Measurements from ENCODE around the gene CLOCK. TPM values are rescaled to one million over a fixed set of nuclear protein-coding genes. Genes with fewer than 3 reads are reported as not detected.

CLOCK gene
- total RNA-seq, 2 donors from 2014 or later: 18.4 to 20.8 TPM

GRCh38 chr4:55485821-55486220, 60.9 kb downstream of the CLOCK start:
- no peak for TF ChIP-seq CTCF (IDR thresholded peaks at IDR 0.05)

GRCh38 chr4:55483315-55483714, 63.4 kb downstream of the CLOCK start:
- no peaks in the 10 kb centered on the region for H3K9me3 ChIP-seq
- H3K27me3 ChIP-seq: no peaks in the 10 kb centered on the region
- no peak overlapping the region for H3K27ac ChIP-seq
- no peak for DNase-seq
- H3K4me1 ChIP-seq: no peaks in the 10 kb centered on the region
- H3K4me3 ChIP-seq: no peak overlapping the region
- no peak overlapping the region for H3K9ac ChIP-seq (ENCODE audit: low read depth in 2 of 2, low read length in 2 of 2)
- TF ChIP-seq CTCF (IDR thresholded peaks at IDR 0.05): no peak
- intact Hi-C loops (cut with DNase I): no loop called here
- H3K36me3 ChIP-seq: no peaks in the 10 kb centered on the region

More at GRCh38 chr4:55485821-55486220, 60.9 kb downstream of the CLOCK start:
- H3K27me3 ChIP-seq: no peaks in the 10 kb centered on the region
- no peak overlapping the region for H3K9ac ChIP-seq (ENCODE audit: low read depth in 2 of 2, low read length in 2 of 2)
- intact Hi-C loops (cut with DNase I): no loop called here
- H3K9me3 ChIP-seq: no peaks in the 10 kb centered on the region
- no peaks in the 10 kb centered on the region for H3K4me1 ChIP-seq
- DNase-seq: no peak
- no peak overlapping the region for H3K4me3 ChIP-seq
- no peak overlapping the region for H3K27ac ChIP-seq
- no peaks in the 10 kb centered on the region for H3K36me3 ChIP-seq

- Histone ChIP-seq H3K4me3 (no peak overlapping the region), H3K27me3 (no peaks in the 10 kb centered on the region)
Measured at GRCh38 chr4:55475394-55476243, 71.1 kb downstream of the CLOCK start.

GRCh38 chr4:55469979-55470378, 76.7 kb downstream of the CLOCK start:
- H3K9ac ChIP-seq (ENCODE audit: low read depth in 2 of 2, low read length in 2 of 2): no peak overlapping the region
- no peaks in the 10 kb centered on the region for H3K27me3 ChIP-seq
- H3K27ac ChIP-seq: no peak overlapping the region
- intact Hi-C loops (cut with DNase I): no loop called here
- H3K9me3 ChIP-seq: no peaks in the 10 kb centered on the region
- H3K4me3 ChIP-seq: no peak overlapping the region
- no peaks in the 10 kb centered on the region for H3K36me3 ChIP-seq
- TF ChIP-seq CTCF (IDR thresholded peaks at IDR 0.05): no peak
- DNase-seq: no peak
- no peaks in the 10 kb centered on the region for H3K4me1 ChIP-seq

More at GRCh38 chr4:55475394-55476243, 71.1 kb downstream of the CLOCK start:
- no peak overlapping the region for H3K27ac ChIP-seq
- H3K9me3 ChIP-seq: no peaks in the 10 kb centered on the region
- no peaks in the 10 kb centered on the region for H3K36me3 ChIP-seq
- H3K4me1 ChIP-seq: no peaks in the 10 kb centered on the region
- intact Hi-C loops (cut with DNase I): no loop called here
- TF ChIP-seq CTCF (IDR thresholded peaks at IDR 0.05): no peak
- no peak for DNase-seq
- H3K9ac ChIP-seq (ENCODE audit: low read depth in 2 of 2, low read length in 2 of 2): no peak overlapping the region

- Histone ChIP-seq H3K36me3 (no peaks in the 10 kb centered on the region), H3K9me3 (no peaks in the 10 kb centered on the region), H3K27ac (no peak overlapping the region), H3K27me3 (no peaks in the 10 kb centered on the region), H3K9ac (ENCODE audit: low read depth in 2 of 2, low read length in 2 of 2) (no peak overlapping the region), H3K4me3 (no peak overlapping the region), H3K4me1 (no peaks in the 10 kb centered on the region)
- no peak for DNase-seq
- intact Hi-C loops (cut with DNase I): no loop called here
- TF ChIP-seq CTCF (IDR thresholded peaks at IDR 0.05): no peak
Measured at GRCh38 chr4:55468724-55469123, 78.0 kb downstream of the CLOCK start.
